GM21390 (cell line): Measurements from ENCODE around the gene ZFHX3.

Experiments used
- ATAC-seq: cut with Tn5 transposase; IDR thresholded peaks from one replicate; pipeline ENCODE4 v1.9.1; 2021; ENCODE audit not compliant: unreplicated experiment

Gene ZFHX3

GRCh38 chr16:72857834-72858664 lies 189.9 kb downstream of the ZFHX3 start:
- ATAC-seq: no peak

GRCh38 chr16:72856797-72857196 lies 191.1 kb downstream of the ZFHX3 start:
- ATAC-seq: no peak

- no peak for ATAC-seq
Measured at GRCh38 chr16:72854267-72854959, 193.5 kb downstream of the ZFHX3 start.

GRCh38 chr16:72853575-72854266 lies 194.2 kb downstream of the ZFHX3 start:
- no peak for ATAC-seq

GRCh38 chr16:72852421-72852820 lies 195.5 kb downstream of the ZFHX3 start:
- no peak for ATAC-seq

- no peak for ATAC-seq
Measured at GRCh38 chr16:72850853-72851252, 197.1 kb downstream of the ZFHX3 start.

- no peak for ATAC-seq
Measured at GRCh38 chr16:72850021-72850420, 197.9 kb downstream of the ZFHX3 start.

GRCh38 chr16:72848759-72849664 lies 198.9 kb downstream of the ZFHX3 start:
- no peak for ATAC-seq

GRCh38 chr16:72848028-72848400 lies 199.9 kb downstream of the ZFHX3 start:
- ATAC-seq: no peak

- peak; percentile 61 for ATAC-seq
Measured at GRCh38 chr16:72847187-72848027, 200.5 kb downstream of the ZFHX3 start.

- no peak for ATAC-seq
Measured at GRCh38 chr16:72846594-72846993, 201.3 kb downstream of the ZFHX3 start.

- no peak for ATAC-seq
Measured at GRCh38 chr16:72845322-72846020, 202.5 kb downstream of the ZFHX3 start.

GRCh38 chr16:72844225-72844920 lies 203.6 kb downstream of the ZFHX3 start:
- no peak for ATAC-seq

- ATAC-seq: no peak
Measured at GRCh38 chr16:72841506-72841905, 206.4 kb downstream of the ZFHX3 start.

GRCh38 chr16:72840631-72841381 lies 207.1 kb downstream of the ZFHX3 start:
- no peak for ATAC-seq

GRCh38 chr16:72838951-72839350 lies 209.0 kb downstream of the ZFHX3 start:
- no peak for ATAC-seq

- ATAC-seq: no peak
Measured at GRCh38 chr16:72838586-72838910, 209.4 kb downstream of the ZFHX3 start.
